CMK (cell line): ENCODE measurements around the gene EXD3.

Experiments used
- DNase-seq: peaks from one replicate; pipeline ENCODE4 v3.0.0-alpha.2; 2010; ENCODE audit warnings: low read depth

Gene EXD3

GRCh38 chr9:137306066-137306849, 116.7 kb downstream of the EXD3 start:
- no peak for DNase-seq

DNA sequence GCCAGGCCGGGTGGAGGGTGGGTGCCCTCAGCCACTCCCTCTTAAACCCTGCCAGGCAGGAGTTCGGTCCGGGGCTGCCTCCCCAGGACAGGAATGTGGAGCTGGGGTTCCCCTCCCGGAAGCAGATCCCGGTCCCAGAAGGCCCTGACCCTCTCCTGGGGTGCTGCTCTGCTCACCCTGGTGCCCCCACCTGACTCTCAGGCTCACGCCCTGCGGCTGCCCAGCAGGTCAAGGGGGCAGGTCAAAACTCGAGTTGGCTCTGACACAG, 117.2 kb downstream of the EXD3 start:
- no peak for DNase-seq

- no peak for DNase-seq
Observed at GRCh38 chr9:137305060-137305797, 117.7 kb downstream of the EXD3 start.

GRCh38 chr9:137304383-137305059, 118.4 kb downstream of the EXD3 start:
- DNase-seq = no peak

- DNase-seq = no peak
Observed at GRCh38 chr9:137303893-137304382, 119.0 kb downstream of the EXD3 start.

GRCh38 chr9:137303151-137303892, 119.6 kb downstream of the EXD3 start:
- DNase-seq = no peak

DNA sequence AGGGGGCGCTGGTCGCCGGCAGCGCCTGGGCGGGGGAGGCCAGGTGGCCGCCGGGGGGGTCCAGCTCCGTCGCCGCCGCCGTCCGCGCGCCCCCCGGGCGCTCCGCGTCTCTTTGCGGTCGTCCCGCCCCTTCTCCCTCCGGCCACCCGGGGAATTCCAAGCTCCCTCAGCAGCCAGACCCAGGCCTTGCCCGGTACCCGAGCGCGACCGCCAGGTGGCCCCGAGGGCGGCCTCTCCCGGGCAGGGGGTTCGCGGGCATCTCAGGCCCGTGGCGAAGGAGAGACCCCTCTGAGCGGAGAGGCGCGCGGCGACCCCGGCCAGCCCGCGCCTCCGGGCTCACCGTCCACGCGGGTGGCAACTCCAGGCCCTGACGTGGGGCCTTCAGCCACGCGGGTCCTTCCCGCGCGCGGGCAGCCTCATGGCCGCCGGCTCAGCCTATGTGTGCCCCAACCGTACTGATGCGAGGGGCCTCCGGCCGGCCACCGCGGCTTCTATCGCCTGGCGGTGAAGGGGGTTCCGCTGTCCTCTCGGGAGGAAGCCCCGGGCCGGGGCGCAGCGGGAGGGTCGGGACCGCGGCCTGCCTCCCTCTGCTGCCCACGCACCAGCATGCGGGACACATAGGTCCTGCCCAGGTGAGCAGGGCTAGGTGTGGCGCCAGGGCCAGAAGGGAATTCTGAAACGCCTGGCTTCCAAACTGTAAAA, 120.4 kb downstream of the EXD3 start:
- DNase-seq = no peak

DNA sequence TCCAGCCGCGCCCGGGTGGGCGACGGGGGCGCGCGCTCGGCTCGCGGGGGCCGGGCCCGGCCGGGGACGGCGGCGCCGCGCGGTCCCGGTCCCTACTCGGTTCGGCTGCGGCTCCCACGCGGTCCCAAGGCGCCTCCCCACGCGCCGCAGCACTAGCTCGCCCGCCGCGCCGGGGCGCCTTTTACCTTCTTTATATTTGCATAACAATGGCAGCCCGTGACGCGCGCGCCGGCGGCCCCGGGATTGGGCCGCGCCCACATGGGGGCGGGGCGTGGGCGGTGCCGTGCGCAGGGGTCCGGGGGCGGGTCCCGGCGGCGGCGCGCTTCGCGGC, 120.9 kb downstream of the EXD3 start, which contains the start of gene NRARP:
Gene NRARP, minus strand, starts transcription at position 154 of the 331 bp plus-strand sequence. CDS start 343 bp downstream, outside the sequence.
- no peak for DNase-seq

DNA sequence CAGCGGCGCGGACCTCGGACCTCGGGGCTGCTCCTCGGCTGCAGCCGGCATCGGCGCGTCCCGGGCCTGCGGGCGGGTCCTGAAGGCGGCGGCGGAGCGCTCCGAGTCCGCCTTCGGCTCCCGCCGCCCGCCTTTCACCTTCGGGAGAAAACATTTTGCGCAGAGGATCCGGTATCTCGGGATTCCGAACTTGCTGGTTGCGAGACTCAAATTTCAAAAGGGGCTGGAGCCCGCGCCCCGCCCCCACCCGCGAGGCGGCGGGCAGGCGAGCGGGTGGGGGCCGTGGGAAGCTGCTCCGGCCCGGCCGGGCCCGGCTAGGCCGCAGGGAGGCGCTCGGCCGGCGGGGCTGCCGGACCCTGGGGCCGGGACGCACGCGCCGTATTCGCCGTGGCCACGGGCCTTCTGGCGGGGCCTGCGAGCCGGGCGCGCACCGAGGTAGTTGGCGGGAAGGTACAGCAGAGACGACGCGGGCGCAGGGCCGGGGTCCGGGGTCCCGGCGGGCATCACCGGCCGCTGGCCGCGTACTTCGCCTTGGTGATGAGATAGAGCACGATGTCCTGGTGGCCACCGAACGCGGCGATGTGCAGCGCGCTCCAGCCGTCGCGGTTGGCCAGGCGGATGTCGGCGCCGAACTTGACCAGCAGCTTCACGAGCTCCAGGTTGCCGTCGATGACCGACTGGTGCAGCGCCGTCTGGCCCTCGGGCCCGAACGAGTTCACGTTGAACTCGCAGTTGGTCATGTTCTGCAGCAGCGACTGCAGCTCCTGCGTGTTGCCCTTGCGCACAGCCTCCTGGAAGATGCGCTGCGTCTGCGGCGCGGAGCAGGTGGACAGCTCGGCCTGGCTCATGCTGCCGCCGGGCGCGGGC, 121.6 kb downstream of the EXD3 start:
- DNase-seq = no peak

GRCh38 chr9:137300567-137301080, 122.3 kb downstream of the EXD3 start:
- DNase-seq = no peak

DNA sequence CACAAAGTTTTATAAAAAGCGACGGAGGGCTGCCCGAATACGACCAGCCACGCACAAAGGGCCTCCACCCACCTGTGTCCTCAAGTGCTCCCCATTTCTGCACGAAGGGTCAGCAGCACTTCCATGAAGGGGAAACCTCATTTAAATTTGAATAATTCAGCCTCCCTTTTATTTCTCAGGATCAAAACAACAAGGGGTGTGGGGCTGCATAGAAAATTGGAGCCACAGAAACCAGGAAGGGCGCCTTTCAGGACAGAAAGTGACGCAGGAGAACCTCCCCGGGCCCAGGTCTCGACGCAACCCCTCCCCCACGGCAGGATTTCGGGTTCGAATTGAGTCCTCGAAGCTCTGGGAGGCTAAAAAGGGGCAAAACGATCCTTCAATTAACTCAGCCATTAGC, 123.0 kb downstream of the EXD3 start:
- DNase-seq = no peak

DNA sequence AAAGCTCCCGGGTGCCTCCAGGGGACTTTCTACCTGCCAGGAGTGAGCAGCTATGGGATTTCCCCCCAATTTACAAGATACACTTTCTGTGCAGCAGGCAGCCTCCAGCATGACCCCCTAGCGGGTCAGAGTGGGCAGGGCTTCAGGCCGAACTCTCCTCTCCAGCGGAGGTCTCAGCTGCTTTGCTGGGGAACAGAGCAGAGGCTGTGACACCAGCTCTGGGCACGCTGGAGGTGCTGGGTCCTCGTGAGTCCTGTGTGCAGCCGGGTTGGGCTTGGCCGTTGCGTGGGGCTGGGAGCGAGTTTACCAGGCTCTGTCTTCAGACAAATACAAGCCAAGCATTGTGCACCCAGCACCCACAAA, 123.8 kb downstream of the EXD3 start:
- DNase-seq = no peak

- no peak for DNase-seq
Observed at GRCh38 chr9:137298401-137299202, 124.4 kb downstream of the EXD3 start.

DNA sequence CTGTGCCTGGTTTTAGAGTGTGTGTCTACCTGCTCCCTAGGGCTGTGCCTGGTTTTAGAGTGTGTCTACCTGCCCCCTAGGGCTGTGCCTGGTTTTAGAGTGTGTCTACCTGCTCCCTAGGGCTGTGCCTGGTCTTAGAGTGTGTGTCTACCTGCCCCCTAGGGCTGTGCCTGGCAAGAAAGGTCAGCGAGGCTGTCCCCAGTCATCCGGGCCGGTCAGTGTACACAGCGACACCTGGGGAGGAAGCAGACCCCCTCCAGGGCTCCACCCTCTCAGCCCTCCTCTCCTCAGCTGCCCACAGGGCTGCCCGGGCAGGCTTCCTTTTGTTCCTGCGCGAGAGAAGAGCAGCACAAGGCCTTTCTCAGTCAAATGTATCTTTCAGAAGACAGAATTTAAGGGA, 125.0 kb downstream of the EXD3 start:
- no peak for DNase-seq

GRCh38 chr9:137296670-137297664, 126.0 kb downstream of the EXD3 start:
- no peak for DNase-seq

DNA sequence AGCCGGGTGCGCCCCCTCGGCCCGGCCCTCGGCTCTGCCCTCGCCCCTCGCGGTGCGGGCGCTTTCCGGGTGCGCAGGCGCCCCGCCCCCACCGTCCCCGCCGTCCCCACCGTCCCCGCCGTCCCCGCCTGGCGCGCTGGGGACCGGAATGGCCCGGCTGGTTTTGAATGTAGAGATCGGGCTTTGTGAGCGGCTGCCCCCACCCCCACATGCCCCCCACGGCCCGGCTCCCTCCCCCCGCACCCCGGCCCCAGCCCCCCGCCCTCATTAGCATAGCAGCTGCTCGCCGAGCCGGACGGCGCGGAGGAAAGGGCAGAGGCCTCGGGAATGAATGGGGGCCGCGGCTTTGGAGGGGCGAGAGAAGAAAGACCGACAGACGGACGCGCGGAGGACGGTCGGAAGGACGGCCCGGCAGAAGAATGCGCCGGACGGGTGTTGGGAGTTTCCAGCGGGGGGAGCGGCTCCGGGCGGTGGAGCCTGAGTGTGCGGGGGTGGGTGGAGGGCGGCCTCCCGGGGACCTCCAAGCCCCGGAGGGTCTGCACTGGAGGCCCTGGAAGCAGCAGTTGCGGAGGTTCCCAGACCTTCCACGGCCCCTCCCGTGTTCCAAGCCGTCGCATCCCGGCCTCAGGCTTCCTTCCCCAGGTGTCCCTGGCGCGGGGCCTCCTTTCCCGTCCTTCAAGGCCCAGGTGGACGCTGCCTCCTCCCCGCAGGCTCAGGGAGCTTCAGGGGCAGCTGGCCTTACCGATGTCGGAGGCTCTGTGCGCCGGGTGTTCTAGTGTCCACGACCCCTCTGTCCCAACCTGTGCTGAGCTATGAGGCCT, 126.9 kb downstream of the EXD3 start:
- no peak for DNase-seq

DNA sequence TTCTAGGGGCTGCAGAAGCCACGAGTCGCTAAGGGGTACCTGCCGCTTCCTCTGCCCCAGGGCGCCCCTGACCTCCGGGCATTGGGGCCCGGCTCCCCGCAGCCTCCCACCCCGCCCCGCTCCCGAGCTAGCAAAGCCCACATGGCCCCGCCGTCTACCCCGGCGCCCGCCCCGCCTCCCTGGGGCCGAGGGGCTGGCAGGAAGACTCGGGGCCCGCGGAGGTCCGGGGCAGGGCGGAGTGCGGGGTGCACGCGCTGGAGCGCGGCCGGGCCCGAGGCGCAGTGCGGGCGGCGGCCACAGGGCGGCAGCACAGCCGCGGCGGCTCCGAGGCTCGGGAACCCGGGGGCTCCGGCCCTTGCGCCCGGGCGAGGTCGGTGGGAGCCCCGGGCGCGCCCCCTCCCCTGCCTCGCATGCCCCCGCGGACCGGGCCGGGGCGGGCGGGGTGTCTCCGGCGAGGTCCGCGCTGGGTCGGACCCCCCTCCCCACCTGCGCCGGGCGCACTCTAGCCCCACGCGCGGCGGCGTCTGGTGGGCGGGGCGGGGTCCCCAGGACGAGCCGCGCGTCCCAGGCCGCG, 127.6 kb downstream of the EXD3 start:
- DNase-seq = no peak
